ENCODE data around the gene ST6GAL1.
"Not testable (repeated sequence)": the region's sequence is repeated elsewhere in the genome, so short reads cannot be mapped to it uniquely, and the experiment has no call there.

The ST6GAL1 gene

DNA sequence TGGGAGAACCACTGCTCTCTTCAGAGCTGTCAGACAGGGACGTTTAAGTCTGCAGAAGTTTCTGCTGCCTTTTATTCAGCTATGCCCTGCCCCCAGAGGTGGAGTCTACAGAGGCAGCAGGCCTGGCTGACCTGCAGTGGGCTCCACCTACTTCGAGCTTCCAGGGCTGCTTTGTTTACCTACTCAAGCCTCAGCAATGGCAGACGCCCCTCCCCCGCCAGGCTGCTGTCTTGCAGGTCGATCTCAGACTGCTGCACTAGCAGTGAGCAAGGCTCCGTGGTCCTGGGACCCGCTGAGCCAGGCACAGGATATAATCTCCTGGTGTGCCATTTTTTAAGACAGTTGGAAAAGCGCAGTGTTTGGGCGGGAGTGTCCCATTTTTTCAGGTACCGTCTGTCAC, 127.5 kb downstream of the ST6GAL1 start:
- DNase-seq = not testable (repeated sequence)

DNA sequence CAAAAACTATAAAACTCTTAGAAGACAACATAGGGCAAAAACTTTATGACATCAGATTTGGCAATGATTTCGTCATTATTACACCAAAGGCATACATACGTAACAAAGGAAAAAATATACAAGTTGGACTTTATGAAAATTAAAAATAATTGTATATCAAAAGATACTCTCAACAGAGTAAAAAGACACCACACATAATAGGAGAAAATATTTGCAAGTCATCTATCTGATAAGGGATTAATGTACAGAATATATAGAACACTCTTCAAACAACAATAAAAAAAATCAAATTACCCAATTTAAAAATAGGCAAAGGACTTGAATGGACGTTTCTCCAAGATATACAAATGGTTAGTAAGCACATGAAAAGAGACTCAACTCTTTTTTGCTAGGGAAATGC, 131.4 kb downstream of the ST6GAL1 start:
- DNase-seq = no peak

GRCh38 chr3:187062526-187063177, 132.3 kb downstream of the ST6GAL1 start:
- DNase-seq = no peak

DNA sequence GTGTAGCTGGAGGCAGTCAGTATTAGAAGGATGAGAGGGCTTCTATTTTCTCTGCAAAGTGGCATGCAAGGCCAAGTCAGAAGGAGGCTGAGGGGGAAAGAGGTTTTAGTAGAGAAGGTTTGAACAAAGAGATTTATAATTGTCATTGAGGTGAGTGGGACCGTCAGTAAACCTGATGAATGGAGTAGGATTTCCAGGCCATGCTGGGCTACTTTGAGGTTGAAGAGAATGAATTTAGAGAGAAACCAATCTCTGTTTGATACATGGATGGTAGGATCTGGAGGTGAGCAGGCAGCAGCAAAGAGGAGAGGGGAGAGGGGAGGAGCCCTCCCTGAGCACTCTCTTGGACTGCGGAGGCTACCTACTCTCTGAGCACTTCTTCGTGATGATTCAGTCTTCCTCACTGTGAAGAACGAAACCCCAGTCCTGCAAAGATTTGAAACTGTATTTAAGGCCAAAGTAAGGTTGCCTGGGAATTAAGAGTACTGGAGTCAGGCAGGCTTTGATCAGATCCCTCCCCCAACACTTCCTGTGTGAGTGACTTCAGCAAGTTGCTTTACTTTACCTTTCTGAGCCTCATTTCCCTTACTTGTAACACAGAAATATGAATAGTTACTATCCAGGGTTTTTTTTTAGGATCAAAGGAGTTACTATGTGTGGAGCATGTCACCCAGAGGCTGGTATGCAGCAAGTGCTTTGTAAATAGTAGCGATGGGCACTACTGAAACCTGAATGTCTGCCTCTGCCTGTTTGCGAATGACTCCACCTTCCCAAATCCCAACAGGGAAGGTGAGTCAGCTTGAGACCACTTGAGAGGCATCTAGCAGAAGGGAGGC, 133.2 kb downstream of the ST6GAL1 start:
- no peak for DNase-seq

DNA sequence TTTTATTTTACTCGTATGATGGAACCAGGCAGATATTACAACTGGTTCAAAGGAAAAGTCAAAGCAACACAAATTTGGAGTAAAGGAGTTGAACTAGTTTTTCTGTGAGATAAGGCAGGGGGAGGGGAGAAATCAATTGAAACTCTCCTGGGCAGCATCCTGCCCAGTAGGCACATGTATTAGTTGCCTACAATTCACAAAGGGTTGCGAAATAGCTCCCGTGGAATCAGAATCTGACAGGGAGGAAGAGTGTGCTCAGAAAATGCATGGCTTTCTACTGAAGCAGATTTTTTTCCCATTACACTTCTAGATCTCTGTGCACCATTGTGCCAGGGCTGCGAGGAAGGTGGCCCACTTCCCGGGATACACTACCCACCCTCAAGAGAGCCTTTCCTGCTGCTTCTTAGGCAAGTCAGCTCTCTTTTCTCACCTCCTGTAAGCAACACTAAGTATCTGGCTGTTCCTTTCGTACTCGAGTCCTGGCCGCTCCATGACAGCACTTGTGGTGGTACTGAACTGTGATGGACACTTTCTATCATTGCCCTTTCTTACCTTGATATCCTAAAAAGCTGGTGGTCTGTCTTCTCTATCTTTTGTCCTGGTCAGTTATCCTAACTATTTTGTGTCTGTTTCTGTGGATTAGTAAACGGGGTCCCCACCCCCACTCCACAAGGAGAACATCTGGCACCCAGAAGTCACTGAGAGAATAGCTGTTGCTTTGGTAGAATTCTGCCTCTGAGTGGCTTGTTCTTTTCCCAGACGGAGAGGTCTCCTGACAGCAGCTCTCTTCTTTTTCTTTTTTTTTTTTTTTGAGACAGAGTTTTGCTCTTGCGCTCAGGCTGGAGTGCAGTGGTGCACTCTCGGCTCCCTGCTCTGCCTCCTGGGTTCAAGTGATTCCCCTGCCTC, 134.1 kb downstream of the ST6GAL1 start:
- DNase-seq = no peak

- DNase-seq = peak; percentile 73
These were observed 136.1 kb downstream of the ST6GAL1 start for GRCh38 chr3:187066228-187066995.

- no peak for DNase-seq
These were observed 138.5 kb downstream of the ST6GAL1 start for GRCh38 chr3:187068787-187069186.

DNA sequence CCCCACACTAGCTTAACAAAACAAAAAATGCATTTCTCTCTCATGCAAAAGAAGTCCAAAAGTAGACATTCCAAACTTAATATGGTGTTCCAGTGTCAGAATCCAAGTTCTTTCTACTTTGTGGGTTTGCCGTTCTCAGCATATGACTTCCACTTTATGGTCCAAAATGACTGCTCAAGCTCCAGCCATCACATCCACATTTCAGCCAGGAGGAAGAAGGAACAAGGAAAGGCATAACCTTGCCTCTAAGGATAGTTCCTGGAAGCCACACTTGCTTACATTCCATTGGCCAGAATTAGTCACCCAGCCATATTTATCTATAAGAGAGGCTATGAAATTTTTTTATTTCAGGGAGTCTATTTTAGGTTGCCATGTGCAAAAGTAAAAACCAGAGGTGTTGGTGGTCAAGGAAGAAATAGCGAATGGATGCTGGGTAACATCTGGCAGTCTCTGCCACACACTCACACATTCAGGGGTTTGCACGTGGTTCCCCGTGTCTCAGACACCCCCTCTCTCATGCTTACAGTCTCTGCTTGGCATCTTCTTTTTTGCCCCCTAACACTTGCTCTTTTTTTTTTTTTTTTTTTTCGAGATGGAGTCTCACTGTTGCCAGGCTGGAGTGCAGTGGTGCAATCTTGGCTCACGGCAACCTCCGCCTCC, 139.7 kb downstream of the ST6GAL1 start:
- no peak for DNase-seq

DNA sequence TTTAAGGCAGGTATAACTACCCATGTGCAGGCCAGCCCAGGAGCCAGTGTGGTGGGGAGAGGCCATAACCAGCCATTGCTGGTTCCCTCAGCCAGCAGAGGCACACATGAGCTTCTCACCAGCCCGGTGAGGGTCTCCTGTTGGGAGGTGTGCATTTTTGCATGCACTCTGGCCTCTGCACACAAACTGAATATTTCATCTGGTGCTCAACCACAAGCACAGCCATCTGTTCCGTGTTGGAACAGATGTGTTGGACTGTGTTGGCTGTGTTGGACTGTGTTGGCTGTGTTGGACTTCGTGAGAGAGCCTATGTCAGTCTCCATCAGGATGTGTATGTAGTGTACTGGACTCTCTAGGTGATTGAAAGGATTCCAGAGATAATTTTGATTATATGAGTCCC, 141.8 kb downstream of the ST6GAL1 start:
- no peak for DNase-seq

DNA sequence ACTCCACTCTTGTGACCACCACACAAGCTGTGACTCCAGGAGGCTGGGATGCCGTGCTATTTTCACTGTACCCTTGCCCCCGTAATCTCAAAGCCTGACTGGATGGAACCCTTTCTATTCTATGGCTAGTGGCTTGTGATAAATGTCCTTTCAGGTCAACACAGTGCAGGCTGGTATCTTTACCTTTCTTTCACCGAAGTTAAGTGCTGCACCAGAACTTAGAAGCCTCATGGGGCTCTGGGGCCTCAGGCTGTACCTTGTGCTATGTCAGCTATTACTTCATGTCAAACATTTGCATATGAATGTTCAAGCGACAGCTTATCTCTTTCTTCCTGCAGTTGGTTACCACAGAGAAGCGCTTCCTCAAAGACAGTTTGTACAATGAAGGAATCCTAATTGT, 142.2 kb downstream of the ST6GAL1 start:
- DNase-seq = peak; percentile 32

GRCh38 chr3:187073581-187074098, 143.3 kb downstream of the ST6GAL1 start:
- DNase-seq = no peak

DNA sequence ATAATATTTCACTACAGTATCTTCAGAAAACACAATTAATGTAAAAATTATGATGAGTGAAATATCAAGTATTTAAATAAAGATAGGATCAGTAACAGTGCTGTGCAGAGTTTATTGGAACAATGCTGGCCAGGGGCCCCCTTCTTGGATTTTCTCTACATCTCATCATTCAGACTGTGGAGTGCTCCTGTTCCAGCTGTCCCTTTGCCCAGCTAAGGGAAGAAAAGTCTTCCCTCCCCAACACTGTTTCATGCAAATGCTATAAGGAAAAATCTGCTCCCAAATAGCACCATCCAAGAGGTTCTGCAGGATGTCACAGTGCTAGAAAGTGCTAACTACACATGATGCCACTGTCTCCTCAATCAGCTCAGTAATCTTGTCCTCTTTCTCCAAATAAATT, 144.5 kb downstream of the ST6GAL1 start:
- no peak for DNase-seq

DNA sequence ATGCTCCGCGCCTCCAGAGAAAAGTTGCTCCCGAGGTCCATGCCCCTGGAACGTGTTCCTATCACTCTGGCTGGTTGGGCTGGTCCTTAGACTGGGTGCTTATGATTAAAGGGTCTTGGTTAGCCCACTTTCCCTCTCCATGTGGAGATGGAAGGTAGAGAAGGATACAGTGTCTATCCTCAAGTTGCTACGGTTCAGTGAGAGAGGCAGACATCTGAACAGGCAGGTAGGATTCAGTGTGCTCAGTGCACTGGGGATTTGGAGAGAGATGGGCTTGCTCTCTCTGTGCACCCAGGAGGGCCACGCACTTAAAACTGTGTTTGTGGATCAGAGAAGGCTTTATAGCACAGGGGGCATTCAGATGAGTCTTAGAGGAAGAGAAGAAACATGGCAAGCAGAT, 146.0 kb downstream of the ST6GAL1 start:
- no peak for DNase-seq

DNA sequence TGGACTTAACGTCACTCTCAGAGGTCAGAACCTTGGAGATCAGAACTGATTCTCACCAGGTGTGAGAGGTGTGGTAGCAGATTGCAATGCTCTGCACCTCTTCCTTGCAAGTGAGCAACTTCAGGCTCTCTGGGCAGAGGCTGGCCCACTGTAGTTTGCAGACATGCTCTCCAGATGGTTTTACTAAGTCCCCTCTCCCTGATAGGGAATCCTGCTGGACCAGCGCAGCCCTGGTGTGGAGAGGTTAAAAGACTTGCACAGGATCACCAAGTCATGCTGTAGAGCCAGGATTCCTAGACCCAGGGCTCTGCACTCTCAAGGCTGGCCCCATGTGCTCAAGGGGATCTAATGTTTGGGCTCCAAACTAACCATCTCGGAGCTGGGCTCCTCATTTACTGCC, 146.8 kb downstream of the ST6GAL1 start:
- DNase-seq = no peak

DNA sequence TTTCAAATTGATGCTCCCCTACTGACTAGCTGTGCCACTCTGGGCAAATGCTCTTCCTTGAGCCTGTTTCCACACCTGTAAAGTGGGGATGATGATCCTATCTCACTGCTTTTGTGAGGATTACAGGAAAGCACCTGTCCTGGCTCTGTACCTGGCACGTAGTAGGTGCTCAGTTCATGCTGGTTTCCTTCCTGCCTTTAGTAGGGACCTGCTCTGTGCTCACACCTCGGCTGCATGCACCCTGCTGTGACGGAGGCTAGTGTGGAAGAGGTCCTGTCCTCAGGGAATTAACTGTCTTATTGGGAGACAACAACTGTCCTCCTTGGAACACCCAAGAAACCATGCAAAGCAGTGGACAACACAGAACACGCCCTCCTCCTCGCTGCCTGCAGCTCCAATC, 147.2 kb downstream of the ST6GAL1 start:
- DNase-seq = no peak

GRCh38 chr3:187079090-187080022, 149.0 kb downstream of the ST6GAL1 start:
- no peak for DNase-seq

DNA sequence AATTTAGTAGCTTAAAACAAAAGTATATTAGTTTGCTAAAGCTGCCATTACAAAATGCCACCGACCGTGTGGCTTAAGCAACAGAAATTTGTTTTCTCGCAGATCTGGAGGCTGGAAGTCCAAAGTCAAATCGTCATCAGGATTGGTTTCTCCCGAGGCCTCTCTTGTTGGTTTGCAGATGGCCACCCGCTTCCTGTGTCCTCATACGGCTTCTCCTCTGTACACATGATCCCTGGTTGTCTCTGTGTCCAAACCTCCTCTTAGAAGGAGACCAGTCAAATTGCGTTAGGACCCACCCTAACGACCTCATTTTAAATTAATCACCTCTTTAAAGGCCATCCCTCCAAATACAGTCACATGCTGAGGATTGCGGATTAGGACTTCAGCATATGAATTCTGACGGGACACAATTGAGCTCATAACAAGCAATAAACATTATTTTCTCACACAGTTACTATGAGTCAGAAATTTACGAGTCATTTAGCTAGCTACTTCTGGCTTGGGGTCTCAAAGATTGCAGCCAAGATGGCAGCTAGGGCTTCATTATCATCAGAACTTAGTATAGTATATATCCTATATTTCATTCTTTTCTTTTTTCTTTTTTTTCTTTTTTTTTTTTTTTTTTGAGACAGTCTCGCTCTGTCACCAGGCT, 150.6 kb downstream of the ST6GAL1 start:
- DNase-seq = no peak

GRCh38 chr3:187082758-187083375, 152.5 kb downstream of the ST6GAL1 start:
- DNase-seq = no peak

DNA sequence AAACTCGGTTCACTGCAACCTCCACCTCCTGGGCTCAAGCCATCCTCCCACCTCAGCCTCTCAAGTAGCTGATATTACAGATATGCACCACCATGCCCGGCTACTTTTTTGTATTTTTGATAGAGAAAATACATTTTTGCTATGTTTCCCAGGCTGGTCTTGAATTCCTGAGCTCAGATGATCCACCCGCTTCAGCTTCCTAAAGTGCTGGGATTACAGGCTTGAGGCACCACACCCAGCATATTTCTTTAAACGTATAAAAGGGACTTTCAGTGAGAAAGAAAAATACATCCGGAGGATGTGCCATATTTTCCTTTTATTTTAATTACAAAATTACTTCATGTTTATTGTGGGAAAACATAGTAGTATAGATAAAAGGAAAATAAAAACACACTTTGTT, 153.8 kb downstream of the ST6GAL1 start:
- no peak for DNase-seq

GRCh38 chr3:187084580-187084979, 154.3 kb downstream of the ST6GAL1 start:
- DNase-seq = no peak

Data from hematopoietic multipotent progenitor cell treated with erythropoietin and hydrocortisone succinate and interleukin-3 and kit ligand, for 8 days (in vitro differentiated cells).